NT2/D1 (cell line): ENCODE data around the gene THY1.

Experiments
- DNase-seq: peaks from one replicate; pipeline ENCODE4 v3.0.0-alpha.2; 2011; ENCODE audit warnings: low read depth, low spot score
- H3K27me3 ChIP-seq: 2 replicates; pipeline ENCODE4 v1.6.0; 2011; ENCODE audit warnings: mild to moderate bottlenecking; ENCODE audit not compliant: insufficient read length, insufficient read depth
- H3K36me3 ChIP-seq: 2 replicates; pipeline ENCODE4 v1.6.1; 2011; ENCODE audit warnings: mild to moderate bottlenecking, low read length, mixed read lengths; ENCODE audit not compliant: insufficient read depth, insufficient read length
- H3K4me1 ChIP-seq: 2 replicates; pipeline ENCODE4 v1.5.1; 2011; ENCODE audit not compliant: insufficient read depth, insufficient read length
- H3K4me3 ChIP-seq: 2 replicates; pipeline ENCODE4 v1.5.1; 2011; ENCODE audit warnings: low read depth; ENCODE audit not compliant: insufficient read length
- H3K9ac ChIP-seq: 2 replicates; pipeline ENCODE4 v1.6.0; 2011; ENCODE audit warnings: low read depth; ENCODE audit not compliant: insufficient read length
- H3K9me3 ChIP-seq: 2 replicates; pipeline ENCODE4 v1.5.1; 2011; ENCODE audit warnings: mild to moderate bottlenecking, low read length; ENCODE audit not compliant: insufficient read depth
- SUZ12 ChIP-seq: IDR thresholded peaks from 2 replicates; pipeline ENCODE4 v1.6.1; 2011; ENCODE audit not compliant: insufficient read length, insufficient read depth; ENCODE audit errors: extremely low read depth
- YY1 ChIP-seq: IDR thresholded peaks from 2 replicates; pipeline ENCODE4 v1.6.1; 2011; ENCODE audit not compliant: insufficient read length, insufficient read depth
- ZNF274 ChIP-seq: IDR thresholded peaks from 2 replicates; pipeline ENCODE4 v1.6.1; 2011; ENCODE audit warnings: mild to moderate bottlenecking, low read depth, low read length

THY1 gene

DNA sequence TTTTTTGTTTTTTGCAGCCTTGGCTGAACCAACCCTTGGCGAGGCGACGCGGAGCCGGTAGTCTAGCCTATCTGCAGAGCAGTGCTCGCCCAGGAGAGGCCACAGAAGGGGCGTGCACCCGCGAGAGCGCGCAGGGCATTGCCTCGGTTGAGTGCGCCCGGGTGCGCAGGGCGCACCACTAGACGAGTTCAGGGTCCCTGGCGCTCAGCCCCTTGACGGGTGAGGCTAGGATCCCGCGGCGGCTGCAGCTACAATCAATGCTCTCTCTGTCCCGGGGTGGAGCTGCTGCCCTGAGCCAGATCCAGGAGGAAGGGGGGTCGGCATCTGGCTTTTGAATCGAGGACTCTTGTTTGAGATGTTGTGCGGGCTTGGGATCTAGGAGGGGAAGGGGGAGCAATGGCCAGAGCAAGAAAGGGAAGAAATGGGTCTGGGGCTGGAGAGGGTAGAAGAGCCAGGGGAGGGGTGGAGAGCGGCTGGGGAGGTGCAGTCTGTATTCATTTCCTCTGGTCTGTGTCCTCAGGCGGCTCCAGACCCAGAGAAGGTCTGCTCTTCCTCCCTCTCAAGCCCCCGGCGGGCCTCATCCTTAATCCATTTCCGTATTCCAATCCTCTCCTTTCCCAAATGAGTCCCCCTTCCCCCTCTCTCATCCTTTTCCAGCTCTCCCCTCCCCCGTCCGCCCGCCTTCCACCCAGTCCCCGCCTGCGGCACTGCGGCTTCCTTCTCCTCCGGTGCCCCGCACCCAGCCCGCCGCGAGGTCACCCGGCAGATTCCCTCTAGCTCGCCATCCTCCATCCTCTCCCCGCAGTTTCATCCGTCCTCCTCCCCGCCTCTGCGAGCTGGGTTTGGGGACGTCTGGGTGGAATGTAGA, 797 bp downstream of the THY1 start:
- H3K9me3 ChIP-seq, result no peaks in the 10 kb centered on the region
- H3K4me1 ChIP-seq, result peaks cover 22% of the 10 kb centered on the region
- H3K4me3 ChIP-seq, result peak overlapping the region; percentile 79
- H3K36me3 ChIP-seq, result peaks cover 40% of the 10 kb centered on the region
- H3K9ac ChIP-seq, result peak overlapping the region; percentile 90
- no peaks in the 10 kb centered on the region for H3K27me3 ChIP-seq
- DNase-seq, result no peak
- TF ChIP-seq YY1 (no peak), SUZ12 (no peak), ZNF274 (no peak)

DNA sequence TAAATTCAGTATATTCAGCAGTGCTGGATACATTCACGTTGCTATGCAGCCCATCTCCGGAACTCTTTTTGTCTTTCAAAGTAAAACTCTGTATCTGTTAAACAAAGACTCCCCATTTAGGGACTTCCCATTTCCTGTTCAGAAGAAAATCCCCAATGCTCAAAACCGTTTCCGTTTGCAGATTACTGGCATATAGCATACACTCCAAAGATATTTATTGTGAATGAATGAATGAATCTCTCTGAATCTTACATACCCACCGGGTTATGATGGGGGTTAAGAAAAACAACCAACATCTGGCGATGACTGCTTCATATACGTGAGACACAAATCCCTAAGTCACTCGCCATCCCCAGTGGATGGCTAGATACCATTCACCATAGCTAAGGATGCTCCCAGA, 1.6 kb downstream of the THY1 start:
- H3K36me3 ChIP-seq, result peaks cover 40% of the 10 kb centered on the region
- H3K27me3 ChIP-seq, result no peaks in the 10 kb centered on the region
- no peaks in the 10 kb centered on the region for H3K9me3 ChIP-seq
- H3K4me1 ChIP-seq, result peaks cover 22% of the 10 kb centered on the region
- H3K4me3 ChIP-seq, result peak overlapping the region; percentile 79
- no peak for DNase-seq
- peak overlapping the region; percentile 90 for H3K9ac ChIP-seq
- TF ChIP-seq YY1 (no peak), SUZ12 (no peak), ZNF274 (no peak)

- no peak for TF ChIP-seq YY1
- H3K27me3 ChIP-seq, result no peaks in the 10 kb centered on the region
- DNase-seq, result no peak
- H3K9me3 ChIP-seq, result no peaks in the 10 kb centered on the region
- H3K4me1 ChIP-seq, result peaks cover 16% of the 10 kb centered on the region
- peak overlapping the region; percentile 59 for H3K9ac ChIP-seq
- H3K4me3 ChIP-seq, result peak overlapping the region; percentile 19
- H3K36me3 ChIP-seq, result peaks cover 40% of the 10 kb centered on the region
These were observed 2.3 kb downstream of the THY1 start for GRCh38 chr11:119420631-119421030.

DNA sequence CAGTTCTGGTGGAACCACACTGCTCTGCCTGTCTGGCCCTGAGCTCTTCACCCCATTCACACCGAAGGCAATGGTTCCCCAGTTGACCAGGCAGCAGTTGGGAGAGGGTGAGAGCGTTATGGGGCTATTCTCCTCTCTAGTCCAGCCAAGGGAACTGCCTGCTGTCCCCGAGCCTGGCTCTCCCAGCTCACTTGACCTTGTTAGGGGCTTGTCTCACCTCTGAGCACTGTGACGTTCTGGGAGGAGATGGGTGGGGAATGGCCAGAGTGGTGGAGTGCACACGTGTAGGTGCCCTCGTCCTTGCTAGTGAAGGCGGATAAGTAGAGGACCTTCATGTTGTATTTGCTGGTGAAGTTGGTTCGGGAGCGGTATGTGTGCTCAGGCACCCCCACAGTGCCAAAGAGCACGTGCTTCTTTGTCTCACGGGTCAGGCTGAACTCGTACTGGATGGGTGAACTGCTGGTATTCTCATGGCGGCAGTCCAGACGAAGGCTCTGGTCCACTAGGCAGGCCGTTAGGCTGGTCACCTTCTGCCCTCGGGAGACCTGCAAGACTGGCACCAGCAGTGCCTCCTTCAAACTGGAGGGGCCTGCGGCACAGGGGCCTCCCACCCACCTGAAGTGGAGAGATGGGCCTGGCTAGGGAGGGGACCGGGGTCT, 3.0 kb downstream of the THY1 start:
- H3K9ac ChIP-seq, result peak overlapping the region; percentile 32
- H3K27me3 ChIP-seq, result no peaks in the 10 kb centered on the region
- H3K4me3 ChIP-seq, result no peak overlapping the region
- H3K9me3 ChIP-seq, result no peaks in the 10 kb centered on the region
- H3K4me1 ChIP-seq, result peaks cover 16% of the 10 kb centered on the region
- peaks cover 40% of the 10 kb centered on the region for H3K36me3 ChIP-seq
- DNase-seq, result no peak
- TF ChIP-seq ZNF274, result no peak
- no peak for TF ChIP-seq YY1
- no peak for TF ChIP-seq SUZ12

DNA sequence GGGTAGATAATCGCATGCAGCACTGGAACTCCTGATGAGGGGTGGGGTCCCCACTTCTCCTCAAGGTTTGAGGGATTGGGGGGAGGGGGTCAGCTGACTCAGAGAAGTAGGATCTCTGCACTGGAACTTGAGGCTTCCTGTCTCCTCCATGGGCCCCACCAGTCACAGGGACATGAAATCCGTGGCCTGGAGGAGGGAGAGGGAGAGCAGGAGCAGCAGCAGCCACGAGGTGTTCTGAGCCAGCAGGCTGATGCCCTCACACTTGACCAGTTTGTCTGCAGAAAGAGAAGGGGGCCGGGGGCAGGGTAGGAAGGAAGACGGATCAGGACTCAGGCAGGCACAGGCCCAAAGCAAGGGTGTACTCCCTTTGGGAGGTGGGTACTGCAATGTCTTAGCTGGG, 3.7 kb downstream of the THY1 start:
- Histone ChIP-seq H3K9me3 (no peaks in the 10 kb centered on the region), H3K36me3 (peaks cover 40% of the 10 kb centered on the region), H3K4me3 (no peak overlapping the region), H3K27me3 (no peaks in the 10 kb centered on the region), H3K4me1 (peaks cover 16% of the 10 kb centered on the region), H3K9ac (no peak overlapping the region)
- no peak for DNase-seq
- TF ChIP-seq ZNF274 (no peak), SUZ12 (no peak), YY1 (no peak)

DNA sequence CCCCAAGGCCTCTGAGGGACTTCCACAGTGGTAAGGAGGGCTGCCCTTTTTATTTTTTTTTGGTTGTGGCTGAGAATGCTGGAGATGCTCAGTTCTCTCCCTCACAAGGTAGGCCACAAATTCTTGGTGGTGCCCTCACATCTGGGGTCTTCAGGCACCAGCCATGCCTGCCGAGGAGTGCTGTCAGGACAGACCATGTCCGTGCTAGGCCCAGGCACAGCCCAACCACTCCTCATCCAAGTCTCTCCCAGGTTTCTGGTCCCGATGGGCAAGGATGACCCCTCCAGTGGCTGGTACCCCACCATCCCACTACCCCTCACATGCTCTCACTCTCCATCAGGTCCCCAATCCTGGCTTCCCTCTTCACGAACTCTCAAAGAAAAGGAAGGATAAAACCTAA, 4.2 kb downstream of the THY1 start:
- H3K4me1 ChIP-seq, result peaks cover 16% of the 10 kb centered on the region
- H3K27me3 ChIP-seq, result no peaks in the 10 kb centered on the region
- no peak overlapping the region for H3K9ac ChIP-seq
- no peak for DNase-seq
- peaks cover 40% of the 10 kb centered on the region for H3K36me3 ChIP-seq
- H3K4me3 ChIP-seq, result no peak overlapping the region
- no peaks in the 10 kb centered on the region for H3K9me3 ChIP-seq
- TF ChIP-seq SUZ12 (no peak), YY1 (no peak), ZNF274 (no peak)

- Histone ChIP-seq H3K4me1 (peaks cover 16% of the 10 kb centered on the region), H3K9ac (no peak overlapping the region), H3K9me3 (no peaks in the 10 kb centered on the region), H3K36me3 (peaks cover 40% of the 10 kb centered on the region), H3K4me3 (no peak overlapping the region), H3K27me3 (no peaks in the 10 kb centered on the region)
- no peak for TF ChIP-seq ZNF274
- no peak for TF ChIP-seq YY1
- TF ChIP-seq SUZ12, result no peak
- no peak for DNase-seq
These were observed 5.0 kb downstream of the THY1 start for GRCh38 chr11:119417726-119418540.
